ENCODE measurements around the gene TMCC1.
"Not testable (repeated sequence)": the region's sequence is repeated elsewhere in the genome, so short reads cannot be mapped to it uniquely, and the experiment has no call there.

Gene TMCC1

DNA sequence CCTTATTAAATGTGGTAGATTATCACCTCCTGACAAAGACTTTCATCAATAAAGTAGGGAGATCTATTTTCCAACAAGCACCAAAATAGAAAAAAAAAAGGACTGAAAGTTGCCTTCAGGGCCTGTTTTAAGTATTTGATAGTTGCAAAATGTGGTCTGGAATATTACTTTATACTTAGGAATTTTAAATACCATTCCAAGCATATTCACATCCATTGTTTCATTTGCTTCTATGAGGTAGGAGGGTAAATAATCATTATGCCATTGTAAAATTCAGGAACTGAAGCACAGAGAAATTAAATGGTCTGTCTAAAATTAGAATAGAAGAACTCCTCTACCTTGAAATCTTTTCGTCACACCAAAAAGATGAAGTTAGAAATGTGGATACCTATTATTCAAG, 110.0 kb downstream of the TMCC1 start:
- in situ Hi-C loops (cut with MboI; ENCODE audit: low sequenced_read_pairs), result no loop called here

GRCh38 chr3:129778871-129779270, 114.6 kb downstream of the TMCC1 start:
- in situ Hi-C loops (cut with MboI; ENCODE audit: low sequenced_read_pairs), result no loop called here

GRCh38 chr3:129777806-129778205, 115.7 kb downstream of the TMCC1 start:
- in situ Hi-C loops (cut with MboI; ENCODE audit: low sequenced_read_pairs), result no loop called here

DNA sequence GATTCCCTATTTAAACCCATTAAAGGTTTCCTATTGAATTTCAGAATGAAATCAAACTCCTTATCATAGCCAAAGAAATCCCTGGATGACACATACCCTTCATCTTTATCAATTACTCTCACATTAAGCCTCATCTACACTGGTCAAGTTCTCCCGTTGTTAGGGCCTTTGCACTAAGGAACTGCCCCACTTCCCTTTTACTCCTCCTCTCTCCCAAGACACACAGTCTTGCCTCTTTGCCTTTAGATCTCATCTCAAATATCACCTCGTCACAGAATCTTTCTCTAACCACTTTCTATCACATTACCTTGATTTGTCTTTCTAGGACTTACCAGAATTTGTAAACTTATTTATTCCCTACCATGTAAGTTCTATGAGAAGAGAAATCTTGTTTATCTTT, 117.6 kb downstream of the TMCC1 start:
- in situ Hi-C loops (cut with MboI; ENCODE audit: low sequenced_read_pairs), result no loop called here

GRCh38 chr3:129773691-129774663, 119.5 kb downstream of the TMCC1 start:
- in situ Hi-C loops (cut with MboI; ENCODE audit: low sequenced_read_pairs), result no loop called here

GRCh38 chr3:129770604-129771003, 122.9 kb downstream of the TMCC1 start:
- in situ Hi-C loops (cut with MboI; ENCODE audit: low sequenced_read_pairs), result no loop called here

DNA sequence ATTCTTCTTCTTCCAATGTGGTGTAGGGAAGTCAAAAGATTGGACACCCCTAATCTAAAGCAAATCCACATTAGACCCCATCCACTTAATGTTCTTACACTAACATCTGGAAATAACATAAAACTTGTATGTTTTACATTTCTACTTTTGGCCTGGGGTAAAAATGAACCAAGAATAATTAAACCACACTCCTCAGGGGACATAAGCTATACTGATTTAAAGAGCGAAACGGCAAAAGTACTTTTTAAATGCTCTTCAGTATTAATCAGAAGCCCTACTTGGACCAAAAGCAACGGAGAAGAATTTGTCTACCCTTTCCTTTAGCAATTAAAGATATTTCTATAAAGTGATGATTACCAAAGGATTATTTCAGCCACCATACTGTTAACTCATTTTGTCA, 123.9 kb downstream of the TMCC1 start:
- in situ Hi-C loops (cut with MboI; ENCODE audit: low sequenced_read_pairs), result no loop called here

GRCh38 chr3:129768728-129769127, 124.8 kb downstream of the TMCC1 start:
- in situ Hi-C loops (cut with MboI; ENCODE audit: low sequenced_read_pairs), result no loop called here

GRCh38 chr3:129766135-129766534, 127.4 kb downstream of the TMCC1 start:
- in situ Hi-C loops (cut with MboI; ENCODE audit: low sequenced_read_pairs), result no loop called here

- in situ Hi-C loops (cut with MboI; ENCODE audit: low sequenced_read_pairs), result no loop called here
These were observed 129.4 kb downstream of the TMCC1 start for GRCh38 chr3:129764090-129764489.

DNA sequence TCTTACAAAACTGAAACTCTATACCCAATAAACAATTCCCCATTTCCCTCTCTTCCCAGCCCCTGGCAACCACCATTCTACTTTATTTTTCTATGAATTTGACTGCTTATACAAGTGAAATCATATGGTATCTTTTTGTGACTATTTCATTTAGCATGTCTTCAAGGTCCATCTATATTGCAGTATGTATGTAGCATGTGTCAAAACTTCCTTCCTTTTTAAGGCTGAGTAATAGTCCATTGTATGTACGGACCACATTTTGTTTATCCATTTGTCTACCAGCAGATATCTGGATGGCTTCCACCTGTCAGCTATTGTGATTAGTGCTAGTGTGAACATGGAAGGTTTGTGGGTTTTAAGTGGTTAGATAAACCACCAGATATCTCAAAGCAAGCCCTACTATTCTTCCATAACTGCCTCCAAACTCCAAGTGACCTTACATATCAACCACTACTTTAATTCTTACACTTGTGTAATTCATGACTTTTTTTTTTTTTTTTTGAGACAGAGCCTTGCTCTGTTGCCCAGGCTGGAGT, 134.7 kb downstream of the TMCC1 start:
- in situ Hi-C loops (cut with MboI; ENCODE audit: low sequenced_read_pairs), result no loop called here

DNA sequence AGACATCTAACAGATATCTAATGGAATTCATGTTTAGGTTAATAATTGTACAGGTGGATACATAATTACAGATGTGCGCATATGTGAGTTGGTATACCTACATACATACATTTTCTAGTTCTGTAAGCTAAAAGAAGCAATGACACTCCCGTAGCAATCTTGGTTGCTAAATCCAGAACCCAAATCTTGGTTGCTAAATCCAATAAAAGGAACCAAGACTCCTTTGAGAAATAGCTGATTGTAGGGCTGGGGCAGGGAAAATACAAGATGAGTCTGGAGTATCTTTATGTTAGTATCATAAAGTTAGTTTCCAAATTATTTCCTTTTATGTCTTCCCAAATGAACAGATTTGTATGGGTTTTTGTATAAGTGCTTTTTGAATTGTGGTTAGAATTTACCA, 135.2 kb downstream of the TMCC1 start:
- in situ Hi-C loops (cut with MboI; ENCODE audit: low sequenced_read_pairs), result no loop called here

GRCh38 chr3:129756871-129757270, 136.6 kb downstream of the TMCC1 start:
- in situ Hi-C loops (cut with MboI; ENCODE audit: low sequenced_read_pairs), result no loop called here

GRCh38 chr3:129751105-129751504, 142.4 kb downstream of the TMCC1 start:
- in situ Hi-C loops (cut with MboI; ENCODE audit: low sequenced_read_pairs), result not testable (repeated sequence)

GRCh38 chr3:129749692-129750091, 143.8 kb downstream of the TMCC1 start:
- in situ Hi-C loops (cut with MboI; ENCODE audit: low sequenced_read_pairs), result no loop called here

- in situ Hi-C loops (cut with MboI; ENCODE audit: low sequenced_read_pairs), result no loop called here
These were observed 145.5 kb downstream of the TMCC1 start for GRCh38 chr3:129747992-129748391.

GRCh38 chr3:129747136-129747535, 146.4 kb downstream of the TMCC1 start:
- in situ Hi-C loops (cut with MboI; ENCODE audit: low sequenced_read_pairs), result no loop called here

DNA sequence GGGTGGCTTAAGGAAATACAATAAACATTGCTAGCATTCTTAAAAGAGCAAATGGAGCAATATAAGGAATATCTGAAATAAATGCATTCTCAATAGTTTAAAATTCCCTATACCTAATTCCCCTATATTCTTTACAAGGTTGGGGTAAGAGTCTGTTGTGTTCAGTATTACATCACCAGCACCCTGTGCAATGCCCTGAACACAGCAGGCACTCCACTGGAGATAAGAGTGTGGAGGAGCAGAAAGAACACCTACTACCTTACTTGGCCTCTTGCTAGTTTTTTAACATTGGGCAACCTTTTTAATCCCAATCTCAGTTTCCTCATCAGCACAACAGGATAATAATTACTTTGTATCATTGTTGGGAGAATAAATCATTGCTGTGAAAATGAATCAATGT, 146.9 kb downstream of the TMCC1 start:
- in situ Hi-C loops (cut with MboI; ENCODE audit: low sequenced_read_pairs), result no loop called here

- in situ Hi-C loops (cut with MboI; ENCODE audit: low sequenced_read_pairs), result no loop called here
These were observed 148.3 kb downstream of the TMCC1 start for GRCh38 chr3:129745253-129745652.

GRCh38 chr3:129741794-129742193, 151.7 kb downstream of the TMCC1 start:
- in situ Hi-C loops (cut with MboI; ENCODE audit: low sequenced_read_pairs), result no loop called here

DNA sequence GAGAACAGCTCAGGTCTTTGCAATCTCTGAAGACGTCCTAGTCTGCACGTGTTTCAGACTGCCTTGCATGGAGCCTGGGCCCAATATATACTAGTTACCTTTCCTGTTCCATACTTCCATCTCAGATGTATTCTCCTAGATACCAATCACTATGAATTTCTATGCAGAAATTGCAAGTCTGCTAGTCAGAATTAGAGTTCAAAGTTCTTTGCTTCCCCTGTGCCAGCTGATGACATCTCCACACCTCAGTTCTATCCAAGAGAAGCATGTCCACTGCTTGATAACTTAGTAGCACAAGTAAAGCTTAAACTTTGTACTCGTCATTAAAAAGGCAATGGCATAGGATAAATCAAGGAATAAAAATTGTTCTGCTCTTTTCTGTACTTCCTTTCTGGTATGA, 153.4 kb downstream of the TMCC1 start:
- in situ Hi-C loops (cut with MboI; ENCODE audit: low sequenced_read_pairs), result no loop called here

- in situ Hi-C loops (cut with MboI; ENCODE audit: low sequenced_read_pairs), result no loop called here
These were observed 153.9 kb downstream of the TMCC1 start for GRCh38 chr3:129739634-129740033.
